Measurements from ENCODE around the gene AFF1. TPM values are rescaled to one million over a fixed set of nuclear protein-coding genes. Genes with fewer than 3 reads are reported as not detected.

Gene AFF1
- total RNA-seq, 1 donor from 2014 or later = 47.4 TPM

GRCh38 chr4:87185146-87185870, 250.5 kb downstream of the AFF1 start:
- DNase-seq (ENCODE audit: extremely low read depth, low read depth, low spot score) = no peak

GRCh38 chr4:87188048-87188447, 253.2 kb downstream of the AFF1 start:
- no peak for DNase-seq (ENCODE audit: extremely low read depth, low read depth, low spot score)

GRCh38 chr4:87188932-87189331, 254.1 kb downstream of the AFF1 start:
- no peak for DNase-seq (ENCODE audit: extremely low read depth, low read depth, low spot score)

Other genes starting within 250 kb of the AFF1 start
- not detected in 2 replicates for gene SLC10A6, start 85.6 kb upstream of the AFF1 start, total RNA-seq
- gene C4orf36, start 42.6 kb upstream of the AFF1 start, total RNA-seq = not detected in 2 replicates